ENCODE data around the gene RHBDD3.
"Not testable (repeated sequence)": the region's sequence is repeated elsewhere in the genome, so short reads cannot be mapped to it uniquely, and the experiment has no call there.

RHBDD3 gene

GRCh38 chr22:29219881-29220670, 47.7 kb downstream of the RHBDD3 start:
- TF ChIP-seq CTCF (IDR thresholded peaks at IDR 0.05; ENCODE audit: low read depth, low read length), result no peak
- H3K4me3 ChIP-seq (replicated peaks in 1 of 2; ENCODE audit: low read depth in 2 of 2, low read length in 2 of 2), result no peak overlapping the region
- no peak for DNase-seq (ENCODE audit: low read depth in 2 of 2)

DNA sequence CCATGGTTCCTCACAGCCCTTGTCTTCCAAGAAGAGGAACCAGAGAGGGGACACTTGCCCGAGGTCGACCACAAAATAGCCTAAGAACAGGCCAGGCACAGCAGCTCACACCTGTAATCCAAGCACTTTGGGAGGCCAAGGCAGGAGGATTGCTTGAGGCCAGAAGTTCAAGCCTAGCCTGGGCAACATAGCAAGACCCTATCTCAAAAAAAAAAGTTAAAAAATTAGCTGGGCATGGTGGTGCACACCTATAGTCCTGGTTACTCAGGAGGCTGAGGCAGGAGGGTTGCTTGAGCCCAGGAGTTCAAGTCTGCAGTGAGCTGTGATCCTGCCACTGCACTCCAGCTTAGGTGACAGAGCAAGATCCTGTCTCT, 48.4 kb downstream of the RHBDD3 start:
- DNase-seq (ENCODE audit: low read depth in 2 of 2); H3K4me3 ChIP-seq (replicated peaks in 1 of 2; ENCODE audit: low read depth in 2 of 2, low read length in 2 of 2): not testable (repeated sequence)

DNA sequence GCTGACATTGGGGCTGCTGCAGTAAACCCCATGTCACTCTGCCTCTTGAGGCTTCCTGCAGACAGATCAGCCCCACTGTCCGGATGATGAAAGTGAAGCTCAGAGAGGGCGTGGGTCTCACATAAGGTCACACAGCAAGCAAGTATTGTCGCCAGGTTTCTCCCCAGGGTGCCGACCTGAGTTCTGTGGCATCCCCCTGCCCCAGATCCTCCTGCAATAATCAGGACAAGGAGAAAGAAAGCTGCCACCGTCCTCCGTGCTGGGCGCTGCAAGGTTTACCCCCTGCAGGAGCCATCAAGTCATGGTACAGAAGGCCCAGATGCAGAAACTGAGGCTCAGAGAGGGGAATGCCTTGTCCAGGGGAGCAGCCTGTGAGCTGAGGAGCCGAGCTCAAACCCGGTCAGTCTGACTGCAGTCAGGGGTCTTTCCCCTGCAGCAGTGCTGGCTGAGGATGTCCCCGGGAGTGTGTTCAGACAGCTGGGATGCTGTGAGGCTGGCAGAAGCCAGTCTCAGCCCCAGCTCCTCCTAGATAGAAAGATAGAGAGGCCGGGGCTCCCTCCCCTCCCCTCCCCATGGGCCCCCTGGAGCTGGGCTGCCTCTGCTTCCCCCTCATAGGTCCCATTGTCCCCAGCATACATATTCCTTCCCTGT, 48.9 kb downstream of the RHBDD3 start:
- no peak for DNase-seq (ENCODE audit: low read depth in 2 of 2)
- TF ChIP-seq CTCF (IDR thresholded peaks at IDR 0.05; ENCODE audit: low read depth, low read length), result no peak

GRCh38 chr22:29217827-29218757, 49.7 kb downstream of the RHBDD3 start:
- DNase-seq (ENCODE audit: low read depth in 2 of 2), result no peak
- TF ChIP-seq CTCF (IDR thresholded peaks at IDR 0.05; ENCODE audit: low read depth, low read length), result no peak
- no peak overlapping the region for H3K4me3 ChIP-seq (replicated peaks in 1 of 2; ENCODE audit: low read depth in 2 of 2, low read length in 2 of 2)

More for the DNA sequence above, 48.9 kb downstream of the RHBDD3 start:
- no peak overlapping the region for H3K4me3 ChIP-seq (replicated peaks in 1 of 2; ENCODE audit: low read depth in 2 of 2, low read length in 2 of 2)

- no peak overlapping the region for H3K4me3 ChIP-seq (replicated peaks in 1 of 2; ENCODE audit: low read depth in 2 of 2, low read length in 2 of 2)
- TF ChIP-seq CTCF (IDR thresholded peaks at IDR 0.05; ENCODE audit: low read depth, low read length), result no peak
- peak; percentile 56 to 61 for DNase-seq (ENCODE audit: low read depth in 2 of 2)
Measured at GRCh38 chr22:29216873-29217666, 50.7 kb downstream of the RHBDD3 start.

- no peak overlapping the region for H3K4me3 ChIP-seq (replicated peaks in 1 of 2; ENCODE audit: low read depth in 2 of 2, low read length in 2 of 2)
- no peak for DNase-seq (ENCODE audit: low read depth in 2 of 2)
- no peak for TF ChIP-seq CTCF (IDR thresholded peaks at IDR 0.05; ENCODE audit: low read depth, low read length)
Measured at GRCh38 chr22:29216011-29216872, 51.5 kb downstream of the RHBDD3 start.
